ENCODE results near the gene HOXD11. TPM values are rescaled to one million over a fixed set of nuclear protein-coding genes. Genes with fewer than 3 reads are reported as not detected.

HOXD11 gene
- total RNA-seq, 1 experiment from 2014 or later = not detected

- CTCF ChIA-PET = interaction anchor here (1.4 to 1.9 kb wide), 2 partner anchors 8 to 25 kb away, joined by 4 to 12 read pairs; no protein-coding TSS in a partner anchor
- TF ChIP-seq USF1 (CRISPR knock-in tag; IDR thresholded peaks at IDR 0.05) (no peak), MLX (CRISPR knock-in tag; IDR thresholded peaks at IDR 0.05) (no peak), ZNF317 (CRISPR knock-in tag; IDR thresholded peaks at IDR 0.05; ENCODE audit: borderline replicate concordance, low read depth) (no peak), JUN (CRISPR knock-in tag; IDR thresholded peaks at IDR 0.05) (no peak), ZNF416 (CRISPR knock-in tag; IDR thresholded peaks at IDR 0.05) (no peak), JAZF1 (CRISPR knock-in tag; IDR thresholded peaks at IDR 0.05) (no peak)
Measured at GRCh38 chr2:176072292-176072669, 34.8 kb upstream of the HOXD11 start.

GRCh38 chr2:176072951-176073904 lies 33.9 kb upstream of the HOXD11 start:
- peaks cover 26% of the 10 kb centered on the region for H3K4me1 Mint-ChIP-seq
- H3K4me3 Mint-ChIP-seq = no peak overlapping the region
- CTCF ChIA-PET = no interaction called here
- DNase-seq (ENCODE audit: low spot score) (no peak), ATAC-seq (peak; percentile 57)
- H3K27me3 Mint-ChIP-seq (ENCODE audit: low read depth) = peaks cover 100% of the 10 kb centered on the region
- no peak overlapping the region for H3K27ac Mint-ChIP-seq
- POLR2A ChIA-PET = interaction anchor here (0.6 kb wide), 1 partner anchor 250 kb away, joined by 3 read pairs; no protein-coding TSS in a partner anchor
- no peaks in the 10 kb centered on the region for H3K36me3 Mint-ChIP-seq
- no peaks in the 10 kb centered on the region for H3K9me3 Mint-ChIP-seq
- no peak for TF ChIP-seq ZNF396 (CRISPR knock-in tag; IDR thresholded peaks at IDR 0.05; ENCODE audit: borderline replicate concordance)
- TF ChIP-seq GTF2I (CRISPR knock-in tag; conservative IDR thresholded peaks at IDR 0.05) = no peak
- no peak for TF ChIP-seq RORB (CRISPR knock-in tag; IDR thresholded peaks at IDR 0.05)
- no peak for TF ChIP-seq RELA (CRISPR knock-in tag; IDR thresholded peaks at IDR 0.05; ENCODE audit: borderline replicate concordance)
- TF ChIP-seq ATF3 (CRISPR knock-in tag; conservative IDR thresholded peaks at IDR 0.05) = no peak
- TF ChIP-seq ZNF281 (CRISPR knock-in tag; IDR thresholded peaks at IDR 0.05) = no peak
- TF ChIP-seq MYBL2 (CRISPR knock-in tag; IDR thresholded peaks at IDR 0.05) = no peak
- no peak for TF ChIP-seq ARID4B (CRISPR knock-in tag; IDR thresholded peaks at IDR 0.05; ENCODE audit: borderline replicate concordance)
- TF ChIP-seq ZNF232 (CRISPR knock-in tag; IDR thresholded peaks at IDR 0.05) = no peak
- TF ChIP-seq NFATC4 (CRISPR knock-in tag; IDR thresholded peaks at IDR 0.05) = no peak
- no peak for TF ChIP-seq E2F4 (CRISPR knock-in tag; IDR thresholded peaks at IDR 0.05; ENCODE audit: borderline replicate concordance, low read depth)
- no peak for TF ChIP-seq ZBTB43 (CRISPR knock-in tag; IDR thresholded peaks at IDR 0.05)
- TF ChIP-seq ZNF138 (CRISPR knock-in tag; conservative IDR thresholded peaks at IDR 0.05) = no peak

More at GRCh38 chr2:176072292-176072669, 34.8 kb upstream of the HOXD11 start:
- no peak overlapping the region for H3K27ac Mint-ChIP-seq
- H3K36me3 Mint-ChIP-seq = no peaks in the 10 kb centered on the region
- peaks cover 32% of the 10 kb centered on the region for H3K4me1 Mint-ChIP-seq
- H3K9me3 Mint-ChIP-seq = no peaks in the 10 kb centered on the region
- no peak overlapping the region for H3K4me3 Mint-ChIP-seq
- DNase-seq (ENCODE audit: low spot score) (no peak), ATAC-seq (no peak)
- peaks cover 100% of the 10 kb centered on the region for H3K27me3 Mint-ChIP-seq (ENCODE audit: low read depth)
- POLR2A ChIA-PET = no interaction called here

Data from WTC11 (cell line).